HUES64 (cell line): Measurements from ENCODE around the gene NFATC3. TPM values are rescaled to one million over a fixed set of nuclear protein-coding genes. Genes with fewer than 3 reads are reported as not detected.

ENCODE experiments used
- H3K27ac ChIP-seq: 2 replicates; pipeline ENCODE4 v1.7.0; 2013; ENCODE audit warnings: low read depth, low read length, inconsistent platforms
- H3K27me3 ChIP-seq: 2 replicates; pipeline ENCODE4 v1.6.1; 2013; ENCODE audit warnings: mild to moderate bottlenecking, low read length; ENCODE audit not compliant: insufficient read depth
- H3K36me3 ChIP-seq: 2 replicates; pipeline ENCODE4 v1.6.1; 2013; ENCODE audit warnings: mild to moderate bottlenecking, low read length; ENCODE audit not compliant: insufficient read depth
- H3K4me1 ChIP-seq: 2 replicates; pipeline ENCODE4 v1.6.1; 2013; ENCODE audit warnings: mild to moderate bottlenecking, low read length, moderate library complexity; ENCODE audit not compliant: insufficient read depth
- H3K4me3 ChIP-seq: 2 replicates; pipeline ENCODE4 v1.5.1; 2013; ENCODE audit warnings: mild to moderate bottlenecking, low read length, moderate library complexity
- H3K9ac ChIP-seq: 2 replicates; pipeline ENCODE4 v1.6.1; 2013; ENCODE audit warnings: mild to moderate bottlenecking, low read depth, low read length
- H3K9me3 ChIP-seq: 2 replicates; pipeline ENCODE4 v1.6.1; 2013; ENCODE audit warnings: low read depth, low read length; ENCODE audit not compliant: insufficient read depth
- WGBS: fragments of 150-250, 120-280 bp; methylation state at CpG from one replicate; pipeline ENCODE4 v1.1.7; 2013; ENCODE audit warnings: missing lambda C conversion rate; 5-methylcytosine and 5-hydroxymethylcytosine counted together
- polyA plus RNA-seq, 2 experiments: library from polyadenylated mRNA; stranded (reverse); fragments of 50-300 nt; gene quantifications; one replicate each; pipeline ENCODE4 v1.2.3, GENCODE V29; 2013

The NFATC3 gene
- 18.0 TPM for polyA plus RNA-seq (2013, experiment 1 of 2)
- 20.7 TPM for polyA plus RNA-seq (2013, experiment 2 of 2)

DNA sequence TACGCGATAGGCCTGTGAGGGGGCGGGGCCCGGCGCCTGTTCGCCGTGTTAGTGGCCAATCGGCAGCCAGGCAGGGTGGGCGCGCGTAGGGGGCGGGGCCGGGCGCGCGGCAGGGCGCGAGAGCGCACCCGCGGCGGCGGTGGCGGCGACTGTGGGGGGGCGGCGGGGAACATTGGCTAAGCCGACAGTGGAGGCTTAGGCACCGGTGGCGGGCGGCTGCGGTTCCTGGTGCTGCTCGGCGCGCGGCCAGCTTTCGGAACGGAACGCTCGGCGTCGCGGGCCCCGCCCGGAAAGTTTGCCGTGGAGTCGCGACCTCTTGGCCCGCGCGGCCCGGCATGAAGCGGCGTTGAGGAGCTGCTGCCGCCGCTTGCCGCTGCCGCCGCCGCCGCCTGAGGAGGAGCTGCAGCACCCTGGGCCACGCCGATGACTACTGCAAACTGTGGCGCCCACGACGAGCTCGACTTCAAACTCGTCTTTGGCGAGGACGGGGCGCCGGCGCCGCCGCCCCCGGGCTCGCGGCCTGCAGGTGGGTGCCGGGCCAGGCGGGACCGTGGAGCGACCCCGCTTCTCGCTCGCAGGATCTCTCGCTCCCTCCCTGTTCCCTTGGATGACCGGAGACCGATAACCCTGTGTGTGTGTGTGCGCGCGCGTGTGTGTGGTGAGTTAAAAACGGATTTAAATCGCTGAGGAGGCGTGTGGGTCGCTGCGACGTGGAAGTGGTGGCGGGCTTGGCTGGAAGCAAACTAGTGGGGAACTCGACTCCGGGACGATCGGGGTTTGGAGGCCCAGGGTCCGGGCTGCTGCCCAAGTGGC, at the start of gene NFATC3:
NFATC3 (plus strand) TSS at position 112 of the 813 bp plus-strand sequence; CDS start at position 424, 312 bp downstream.
- H3K9me3 ChIP-seq = no peaks in the 10 kb centered on the region
- H3K27ac ChIP-seq = peak within 1 kb of the TSS; percentile 75
- under 1% methylated on average over 104 of the region's 104 CpGs for WGBS
- H3K36me3 ChIP-seq = no peaks in the 10 kb centered on the region
- H3K27me3 ChIP-seq = no peaks in the 10 kb centered on the region
- peak within 1 kb of the TSS; percentile 91 for H3K9ac ChIP-seq
- H3K4me1 ChIP-seq = peaks cover 21% of the 10 kb centered on the region
- peak within 1 kb of the TSS; percentile 100 for H3K4me3 ChIP-seq

DNA sequence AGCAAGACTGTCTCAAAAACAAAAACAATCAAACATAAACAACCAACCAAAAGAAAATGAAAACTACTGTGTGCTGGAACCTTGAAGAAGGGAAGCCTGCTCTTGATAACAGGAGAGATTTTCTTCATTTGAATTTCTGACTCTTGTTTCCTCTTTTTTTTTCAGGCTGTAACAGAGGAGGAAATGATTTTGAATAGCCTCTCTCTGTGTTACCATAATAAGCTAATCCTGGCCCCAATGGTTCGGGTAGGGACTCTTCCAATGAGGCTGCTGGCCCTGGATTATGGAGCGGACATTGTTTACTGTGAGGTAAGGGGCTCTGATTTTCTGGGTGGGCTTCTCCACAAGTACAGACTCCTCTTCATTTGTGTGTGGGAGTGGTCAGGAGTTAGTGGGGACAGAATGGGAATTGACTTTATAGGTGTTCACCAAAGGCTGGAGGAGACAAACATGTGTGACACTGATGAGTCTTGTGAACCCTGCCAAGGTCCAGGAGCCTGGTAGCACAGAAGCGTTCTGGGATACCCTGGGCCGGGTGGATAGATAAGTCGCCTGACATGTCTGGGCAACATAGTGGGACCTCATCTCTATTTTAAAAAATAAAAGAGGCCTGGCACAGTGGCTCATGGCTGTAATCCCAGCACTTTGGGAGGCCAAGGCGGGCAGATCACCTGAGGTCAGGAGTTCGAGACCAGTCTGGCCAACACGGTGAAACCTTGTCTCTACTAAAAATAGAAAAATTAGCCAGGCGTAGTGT, 47.2 kb upstream of the NFATC3 start:
- Histone ChIP-seq H3K36me3 (peaks cover 26% of the 10 kb centered on the region), H3K4me1 (no peaks in the 10 kb centered on the region), H3K27me3 (no peaks in the 10 kb centered on the region), H3K4me3 (no peak overlapping the region), H3K27ac (no peak overlapping the region), H3K9me3 (no peaks in the 10 kb centered on the region), H3K9ac (no peak overlapping the region)
- WGBS = 95% methylated on average over 9 of the region's 9 CpGs

DNA sequence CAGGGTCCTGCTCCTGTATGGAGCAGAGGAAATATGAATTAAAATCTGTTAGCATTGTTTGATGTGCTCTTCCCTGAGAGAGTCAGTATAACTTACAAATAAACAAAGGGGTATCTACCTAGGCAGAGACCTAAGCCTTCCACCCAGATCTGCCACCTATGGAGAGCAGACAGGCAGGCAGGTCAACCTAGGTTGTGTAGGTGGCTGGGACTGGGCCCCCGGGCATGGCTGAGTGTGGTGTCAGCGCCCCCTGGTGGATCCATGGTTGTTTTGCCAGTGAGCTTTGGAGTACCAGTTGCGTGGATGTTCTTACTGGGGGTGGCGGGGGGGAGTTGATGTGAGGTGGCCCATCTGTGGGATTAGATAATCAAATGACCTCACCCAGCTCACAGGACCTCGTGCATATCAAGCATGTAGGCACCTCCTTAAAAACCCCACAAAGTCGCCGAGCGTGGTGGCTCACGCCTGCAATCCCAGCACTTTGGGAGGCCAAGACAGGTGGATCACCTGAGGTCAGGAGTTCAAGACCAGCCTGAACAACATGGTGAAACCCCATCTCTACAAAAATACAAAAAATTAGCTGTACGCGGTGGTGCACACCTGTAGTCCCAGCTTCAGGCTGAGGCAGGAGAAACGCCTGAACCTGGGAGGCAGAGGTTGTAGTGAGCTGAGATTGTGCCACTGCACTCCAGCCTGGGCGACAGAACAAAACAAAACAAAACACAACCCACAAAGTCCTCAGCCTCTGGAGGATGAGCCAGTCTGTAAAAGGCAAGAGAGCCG, 44.5 kb upstream of the NFATC3 start:
- Histone ChIP-seq H3K27me3 (no peaks in the 10 kb centered on the region), H3K9ac (no peak overlapping the region), H3K9me3 (no peaks in the 10 kb centered on the region), H3K27ac (no peak overlapping the region), H3K4me1 (no peaks in the 10 kb centered on the region), H3K4me3 (no peak overlapping the region), H3K36me3 (peaks cover 31% of the 10 kb centered on the region)
- WGBS = 73% methylated on average over 13 of the region's 14 CpGs

DNA sequence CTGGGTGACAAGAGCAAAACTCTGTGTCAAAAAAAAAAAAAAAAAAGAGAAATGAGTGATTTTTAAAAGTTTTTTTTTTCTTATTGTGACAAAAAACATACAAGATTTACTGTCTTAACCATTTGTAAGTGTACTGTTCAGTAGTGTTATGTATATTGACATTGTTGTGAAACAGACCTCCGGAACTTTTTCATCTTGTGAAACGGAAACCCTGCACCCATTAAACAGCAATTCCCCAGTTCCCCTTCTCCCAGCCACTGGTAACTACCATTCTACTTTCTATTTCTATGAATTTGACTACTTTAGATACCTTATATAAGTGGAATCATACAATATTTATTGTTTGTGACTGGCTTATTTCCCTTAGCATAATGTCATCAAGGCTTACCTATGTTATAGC, 43.4 kb upstream of the NFATC3 start:
- 100% methylated on average over 1 of the region's 2 CpGs for WGBS
- H3K27ac ChIP-seq = no peak overlapping the region
- H3K36me3 ChIP-seq = peaks cover 31% of the 10 kb centered on the region
- no peak overlapping the region for H3K4me3 ChIP-seq
- H3K4me1 ChIP-seq = no peaks in the 10 kb centered on the region
- H3K27me3 ChIP-seq = no peaks in the 10 kb centered on the region
- H3K9me3 ChIP-seq = no peaks in the 10 kb centered on the region
- no peak overlapping the region for H3K9ac ChIP-seq

DNA sequence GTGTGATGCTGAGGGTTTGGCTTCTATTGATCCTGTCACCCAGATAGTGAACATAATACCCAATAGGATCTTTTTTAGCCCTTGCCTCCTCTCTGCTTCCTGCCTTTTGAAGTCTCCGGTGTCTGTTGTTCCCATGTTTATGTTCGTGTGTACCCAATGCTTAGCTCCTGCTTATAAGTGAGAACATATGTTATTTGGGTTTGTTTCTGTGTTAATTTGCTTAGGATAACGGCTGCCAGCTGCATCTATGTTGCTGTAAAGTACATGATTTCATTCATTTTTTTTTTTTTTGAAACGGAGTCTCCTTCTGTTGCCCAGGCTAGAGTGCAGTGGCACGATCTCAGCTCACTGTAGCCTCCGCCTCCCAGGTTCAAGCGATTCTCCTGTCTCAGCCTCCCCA, 39.1 kb upstream of the NFATC3 start:
- H3K4me3 ChIP-seq = no peak overlapping the region
- peaks cover 32% of the 10 kb centered on the region for H3K36me3 ChIP-seq
- 98% methylated on average over 7 of the region's 7 CpGs for WGBS

DNA sequence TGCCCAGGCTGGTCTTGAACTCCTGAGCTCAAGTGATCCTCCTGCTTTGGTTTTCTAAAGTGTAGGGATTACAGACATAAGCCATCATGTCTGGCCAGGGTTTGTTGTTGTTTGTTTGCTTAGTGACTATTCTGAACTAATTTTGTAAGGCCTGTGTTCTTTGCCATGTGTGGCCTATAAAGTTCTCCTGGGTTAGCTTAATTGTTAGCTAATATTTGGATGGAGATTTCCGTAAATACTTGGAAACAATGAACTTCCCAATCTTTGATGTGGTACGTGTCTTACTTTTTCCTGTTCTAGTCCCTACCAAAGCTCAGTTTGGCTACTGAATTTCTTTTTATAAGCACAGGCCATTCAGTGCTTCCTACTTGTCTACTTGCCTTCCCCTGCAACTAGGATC, 37.2 kb upstream of the NFATC3 start:
- WGBS = 94% methylated on average over 2 of the region's 2 CpGs
- Histone ChIP-seq H3K27ac (no peak overlapping the region), H3K4me1 (no peaks in the 10 kb centered on the region)

More for the DNA sequence above, 39.1 kb upstream of the NFATC3 start:
- Histone ChIP-seq H3K9me3 (no peaks in the 10 kb centered on the region), H3K4me1 (no peaks in the 10 kb centered on the region), H3K27ac (no peak overlapping the region), H3K27me3 (no peaks in the 10 kb centered on the region), H3K9ac (no peak overlapping the region)

DNA sequence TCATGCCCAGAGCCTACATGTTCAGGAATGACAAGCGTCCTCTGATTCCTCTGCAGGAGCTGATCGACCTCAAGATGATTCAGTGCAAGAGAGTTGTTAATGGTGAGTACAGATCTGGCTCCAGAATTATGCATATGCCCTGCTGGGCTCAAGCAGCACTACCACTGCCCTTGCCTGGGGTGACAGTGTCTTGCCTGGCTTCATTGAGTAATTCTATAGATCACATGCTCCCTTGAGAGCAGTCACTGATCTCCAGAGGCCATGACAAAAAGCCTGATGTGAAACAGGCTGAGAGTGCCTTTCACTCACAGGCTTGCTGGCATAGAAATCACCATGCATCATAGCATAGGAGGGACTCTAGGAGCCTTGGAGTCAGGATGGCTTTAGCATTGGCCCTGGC, 35.7 kb upstream of the NFATC3 start:
- Histone ChIP-seq H3K27ac (no peak overlapping the region), H3K4me1 (no peaks in the 10 kb centered on the region), H3K4me3 (no peak overlapping the region), H3K36me3 (peaks cover 41% of the 10 kb centered on the region), H3K27me3 (no peaks in the 10 kb centered on the region), H3K9me3 (no peaks in the 10 kb centered on the region), H3K9ac (no peak overlapping the region)
- 96% methylated on average over 2 of the region's 2 CpGs for WGBS

More for the DNA sequence above, 37.2 kb upstream of the NFATC3 start:
- Histone ChIP-seq H3K27me3 (no peaks in the 10 kb centered on the region), H3K4me3 (no peak overlapping the region), H3K9me3 (no peaks in the 10 kb centered on the region), H3K9ac (no peak overlapping the region), H3K36me3 (peaks cover 33% of the 10 kb centered on the region)

DNA sequence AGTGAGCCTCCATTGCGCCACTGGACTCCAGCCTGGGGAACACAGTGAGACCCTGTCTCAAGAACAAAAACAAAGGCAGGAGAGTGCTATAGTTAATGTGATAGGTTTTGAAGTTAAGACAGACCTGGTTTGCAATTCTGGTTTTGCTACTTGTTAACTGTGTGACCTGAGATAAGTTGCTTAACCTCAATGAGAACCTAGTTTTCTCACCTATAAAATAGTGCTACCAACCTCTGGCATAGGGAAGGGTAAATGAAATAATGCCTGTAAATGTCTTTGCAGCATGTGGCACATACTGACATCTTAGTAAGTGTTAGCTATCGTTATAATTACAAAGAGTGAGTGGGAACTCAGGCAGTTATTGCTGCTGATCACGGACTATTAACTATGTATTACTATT, 29.8 kb upstream of the NFATC3 start:
- H3K36me3 ChIP-seq = peaks cover 53% of the 10 kb centered on the region
- H3K4me1 ChIP-seq = no peaks in the 10 kb centered on the region
- no peak overlapping the region for H3K4me3 ChIP-seq
- H3K27ac ChIP-seq = no peak overlapping the region
- no peaks in the 10 kb centered on the region for H3K27me3 ChIP-seq
- H3K9ac ChIP-seq = no peak overlapping the region
- 95% methylated on average over 3 of the region's 3 CpGs for WGBS
- no peaks in the 10 kb centered on the region for H3K9me3 ChIP-seq

DNA sequence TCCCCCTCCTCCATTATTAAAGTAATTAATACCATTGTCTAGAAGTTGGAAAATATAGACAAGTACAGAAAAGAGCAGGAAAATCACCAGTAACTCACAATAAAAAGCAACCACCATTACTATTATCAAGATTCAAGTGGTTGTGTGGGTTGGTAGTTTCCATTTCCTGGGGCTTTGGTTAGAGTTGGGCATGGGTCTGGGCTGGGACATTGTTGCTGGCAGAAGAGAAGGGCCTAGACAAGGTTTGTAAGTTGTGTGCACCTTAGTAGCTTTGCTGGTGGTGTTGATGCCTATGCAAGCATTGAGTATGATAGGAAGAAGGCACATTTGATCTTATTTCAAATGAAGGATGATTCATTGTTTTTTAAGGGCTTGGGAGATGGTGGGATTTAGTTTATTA, 25.4 kb upstream of the NFATC3 start:
- Histone ChIP-seq H3K27me3 (no peaks in the 10 kb centered on the region), H3K36me3 (peaks cover 32% of the 10 kb centered on the region), H3K4me3 (no peak overlapping the region), H3K9ac (no peak overlapping the region), H3K4me1 (no peaks in the 10 kb centered on the region), H3K27ac (no peak overlapping the region), H3K9me3 (no peaks in the 10 kb centered on the region)

DNA sequence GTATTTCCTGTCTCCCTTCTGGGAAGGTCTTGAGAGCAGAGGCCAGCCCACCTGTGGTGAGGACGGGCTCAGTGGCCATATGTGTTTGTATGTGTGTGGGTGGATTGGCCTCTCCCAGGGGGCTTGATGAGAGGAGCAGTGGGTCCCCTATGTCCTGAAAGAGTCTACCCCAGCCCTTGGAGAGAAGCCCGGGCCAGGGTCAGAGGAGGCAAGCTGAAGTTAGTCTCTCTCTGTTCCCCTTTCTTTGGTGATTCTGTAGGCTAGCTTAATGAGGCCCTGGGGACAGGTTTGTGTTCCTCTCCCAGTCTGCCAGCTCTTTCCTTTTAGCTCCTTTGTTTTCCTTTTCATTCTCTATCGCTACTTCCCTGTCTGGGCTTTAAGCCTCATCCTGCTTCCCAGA, 23.8 kb upstream of the NFATC3 start:
- 87% methylated on average over 3 of the region's 3 CpGs for WGBS
- no peak overlapping the region for H3K4me3 ChIP-seq
- no peaks in the 10 kb centered on the region for H3K27me3 ChIP-seq
- no peak overlapping the region for H3K27ac ChIP-seq
- H3K36me3 ChIP-seq = peaks cover 31% of the 10 kb centered on the region
- no peaks in the 10 kb centered on the region for H3K4me1 ChIP-seq
- H3K9ac ChIP-seq = no peak overlapping the region
- no peaks in the 10 kb centered on the region for H3K9me3 ChIP-seq

DNA sequence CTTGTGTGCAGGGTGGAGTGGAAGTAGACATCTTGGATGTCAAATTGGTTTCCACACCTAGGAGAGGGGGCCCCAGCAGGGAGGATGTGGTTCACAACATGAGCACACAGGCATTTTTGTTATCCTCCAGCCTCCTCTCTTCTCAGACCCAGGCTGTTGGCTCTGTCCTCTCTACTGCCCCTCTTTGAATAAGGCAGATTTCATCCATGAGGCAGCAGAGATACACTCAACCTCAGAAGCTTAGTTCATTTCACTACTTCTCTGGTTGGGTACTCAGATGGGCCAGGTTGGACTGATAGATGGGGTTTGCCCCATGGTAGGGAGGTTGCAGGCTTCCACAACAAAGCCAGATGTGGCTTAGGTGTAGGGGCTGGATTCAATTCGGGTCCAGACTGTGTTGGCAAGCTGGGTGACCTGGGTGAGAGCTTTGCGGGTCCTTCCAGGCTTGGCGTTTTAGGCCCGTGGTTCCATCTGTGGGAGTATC, 22.2 kb upstream of the NFATC3 start:
- no peaks in the 10 kb centered on the region for H3K27me3 ChIP-seq
- H3K9me3 ChIP-seq = no peaks in the 10 kb centered on the region
- H3K9ac ChIP-seq = no peak overlapping the region
- H3K4me1 ChIP-seq = no peaks in the 10 kb centered on the region
- 98% methylated on average over 4 of the region's 4 CpGs for WGBS
- no peak overlapping the region for H3K4me3 ChIP-seq
- no peak overlapping the region for H3K27ac ChIP-seq
- peaks cover 33% of the 10 kb centered on the region for H3K36me3 ChIP-seq
